Suprapubic skin (tissue), 4 donors: ENCODE measurements around the gene SAC3D1. TPM values are rescaled to one million over a fixed set of nuclear protein-coding genes. Genes with fewer than 3 reads are reported as not detected.

ENCODE experiments used
- DNase-seq, 2 donors: peaks; one replicate each; pipeline ENCODE4 v3.0.0-alpha.2; 2019; ENCODE audit warnings: low spot score in 2 of 2
- H3K27ac ChIP-seq: fragments of 200-600 bp; sonication (generic); one replicate; pipeline ENCODE4 v1.5.1; 2019
- H3K27me3 ChIP-seq: fragments of 200-600 bp; sonication (generic); one replicate; pipeline ENCODE4 v1.5.1; 2019
- H3K36me3 ChIP-seq: fragments of 200-600 bp; sonication (generic); one replicate; pipeline ENCODE4 v1.5.1; 2019
- H3K4me1 ChIP-seq: fragments of 200-600 bp; sonication (generic); one replicate; pipeline ENCODE4 v1.5.1; 2019
- H3K4me3 ChIP-seq: fragments of 200-600 bp; sonication (generic); one replicate; pipeline ENCODE4 v1.5.1; 2019; ENCODE audit warnings: mild to moderate bottlenecking
- H3K9me3 ChIP-seq: fragments of 200-600 bp; sonication (generic); one replicate; pipeline ENCODE4 v1.5.1; 2019
- CTCF ChIP-seq, 2 donors: fragments of 200-600 bp in 1 of 2; fragments of 450-650 bp in 1 of 2; sonication (generic) in 1 of 2; IDR thresholded peaks; one replicate each; pipeline ENCODE4 v1.5.1; 2016 to 2019; ENCODE audit warnings: antibody characterized with exemption in 2 of 2, mild to moderate bottlenecking in 1 of 2, moderate library complexity in 1 of 2
- EP300 ChIP-seq: sonication (generic); formaldehyde crosslinking; IDR thresholded peaks from one replicate; pipeline ENCODE4 v1.6.1; 2017; ENCODE audit warnings: antibody characterized with exemption
- POLR2A ChIP-seq, 2 donors: fragments of 450-650 bp; IDR thresholded peaks; one replicate each; pipeline ENCODE4 v1.6.1; 2017; ENCODE audit warnings: antibody characterized with exemption in 2 of 2, mild to moderate bottlenecking in 2 of 2, moderate library complexity in 2 of 2
- POLR2AphosphoS5 ChIP-seq, 3 donors: sonication (generic); formaldehyde crosslinking; IDR thresholded peaks; one replicate each; pipeline ENCODE4 v1.6.1; 2017; ENCODE audit warnings: antibody characterized with exemption in 3 of 3
- WGBS: methylation state at CpG from one replicate; pipeline ENCODE4 v1.1.5; 2018; 5-methylcytosine and 5-hydroxymethylcytosine counted together
- total RNA-seq, 4 donors: library from RNA; depleted of rRNA; stranded (reverse); fragments of >200 nt; gene quantifications; one replicate each; pipeline ENCODE4 v1.1.0, GENCODE V29; 2016

Gene SAC3D1
- total RNA-seq, 4 donors from 2014 or later: 8.7 to 16.5 (median 12.4) TPM

- Histone ChIP-seq H3K36me3 (no peaks in the 10 kb centered on the region), H3K4me3 (no peak overlapping the region), H3K27ac (no peak overlapping the region), H3K4me1 (no peaks in the 10 kb centered on the region), H3K27me3 (no peaks in the 10 kb centered on the region), H3K9me3 (no peaks in the 10 kb centered on the region)
- 69% methylated on average over 6 of the region's 9 CpGs for WGBS
- no peak for TF ChIP-seq CTCF (IDR thresholded peaks at IDR 0.05)
- TF ChIP-seq POLR2AphosphoS5 (IDR thresholded peaks at IDR 0.05): no peak
- no peak for TF ChIP-seq EP300
- no peak for TF ChIP-seq POLR2A (IDR thresholded peaks at IDR 0.05)
- DNase-seq: no peak
Measured at GRCh38 chr11:65060913-65061408, 20.0 kb downstream of the SAC3D1 start.

- Histone ChIP-seq H3K4me3 (no peak overlapping the region), H3K9me3 (no peaks in the 10 kb centered on the region), H3K36me3 (no peaks in the 10 kb centered on the region), H3K27ac (no peak overlapping the region), H3K4me1 (no peaks in the 10 kb centered on the region), H3K27me3 (no peaks in the 10 kb centered on the region)
- no peak for DNase-seq
- TF ChIP-seq CTCF (IDR thresholded peaks at IDR 0.05): no peak
- TF ChIP-seq POLR2AphosphoS5 (IDR thresholded peaks at IDR 0.05): no peak
- no peak for TF ChIP-seq EP300
- no peak for TF ChIP-seq POLR2A (IDR thresholded peaks at IDR 0.05)
- 59% methylated on average over 3 of the region's 3 CpGs for WGBS
Measured at GRCh38 chr11:65063532-65063931, 22.5 kb downstream of the SAC3D1 start.

GRCh38 chr11:65064847-65065240 lies 23.8 kb downstream of the SAC3D1 start:
- H3K9me3 ChIP-seq: no peaks in the 10 kb centered on the region
- H3K27me3 ChIP-seq: no peaks in the 10 kb centered on the region
- H3K27ac ChIP-seq: no peak overlapping the region
- 67% methylated on average over 4 of the region's 4 CpGs for WGBS
- H3K4me3 ChIP-seq: no peak overlapping the region
- H3K4me1 ChIP-seq: no peaks in the 10 kb centered on the region
- DNase-seq: no peak
- no peak for TF ChIP-seq EP300
- TF ChIP-seq POLR2AphosphoS5 (IDR thresholded peaks at IDR 0.05): no peak
- TF ChIP-seq CTCF (IDR thresholded peaks at IDR 0.05): no peak
- no peak for TF ChIP-seq POLR2A (IDR thresholded peaks at IDR 0.05)
- H3K36me3 ChIP-seq: no peaks in the 10 kb centered on the region

GRCh38 chr11:65065851-65066250 lies 24.8 kb downstream of the SAC3D1 start:
- no peaks in the 10 kb centered on the region for H3K9me3 ChIP-seq
- 75% methylated on average over 7 of the region's 7 CpGs for WGBS
- H3K27ac ChIP-seq: no peak overlapping the region
- TF ChIP-seq EP300 (no peak), POLR2A (IDR thresholded peaks at IDR 0.05) (no peak), POLR2AphosphoS5 (IDR thresholded peaks at IDR 0.05) (no peak), CTCF (IDR thresholded peaks at IDR 0.05) (no peak)
- no peak overlapping the region for H3K4me3 ChIP-seq
- H3K27me3 ChIP-seq: no peaks in the 10 kb centered on the region
- H3K36me3 ChIP-seq: no peaks in the 10 kb centered on the region
- no peaks in the 10 kb centered on the region for H3K4me1 ChIP-seq
- no peak for DNase-seq

- Histone ChIP-seq H3K9me3 (no peaks in the 10 kb centered on the region), H3K27me3 (no peaks in the 10 kb centered on the region), H3K27ac (no peak overlapping the region), H3K4me3 (no peak overlapping the region), H3K36me3 (no peaks in the 10 kb centered on the region), H3K4me1 (no peaks in the 10 kb centered on the region)
- 70% methylated on average over 2 of the region's 11 CpGs for WGBS
- TF ChIP-seq CTCF (IDR thresholded peaks at IDR 0.05) (no peak), EP300 (no peak), POLR2A (IDR thresholded peaks at IDR 0.05) (no peak), POLR2AphosphoS5 (IDR thresholded peaks at IDR 0.05) (no peak)
- no peak for DNase-seq
Measured at GRCh38 chr11:65066315-65066714, 25.3 kb downstream of the SAC3D1 start.
